H1 (cell line): ENCODE measurements around the gene TEX11.

Experiments used
- JUND ChIP-seq: IDR thresholded peaks from 2 replicates; pipeline ENCODE4 v1.6.1; 2011; ENCODE audit warnings: mild to moderate bottlenecking, improper control_type of control experiment, low read length
- MAFK ChIP-seq: IDR thresholded peaks from 2 replicates; pipeline ENCODE4 v1.6.1; 2012; ENCODE audit warnings: low read depth, mild to moderate bottlenecking, improper control_type of control experiment, low read length
- RAD21 ChIP-seq, 2 experiments: IDR thresholded peaks in 1 of 2; conservative IDR thresholded peaks in 1 of 2; 2 replicates each; pipeline ENCODE4 v1.6.1; 2011; ENCODE audit warnings: low read depth in 2 of 2, low read length in 2 of 2, improper control_type of control experiment in 1 of 2, inconsistent platforms in 1 of 2, mild to moderate bottlenecking in 1 of 2, moderate library complexity in 1 of 2

GRCh38 chrX:70500826-70501225 is 407.7 kb downstream of the TEX11 start:
- TF ChIP-seq JUND (no peak), MAFK (no peak), RAD21 (IDR thresholded peaks at IDR 0.05 in 1 of 2, conservative IDR thresholded peaks at IDR 0.05 in 1 of 2; ENCODE audit: low read depth in 2 of 2, low read length in 2 of 2) (no peak)
